ENCODE data around the gene NEAT1. TPM values are rescaled to one million over a fixed set of nuclear protein-coding genes. Genes with fewer than 3 reads are reported as not detected.

The NEAT1 gene
- total RNA-seq, 1 experiment from 2014 or later: 12.8 TPM

DNA sequence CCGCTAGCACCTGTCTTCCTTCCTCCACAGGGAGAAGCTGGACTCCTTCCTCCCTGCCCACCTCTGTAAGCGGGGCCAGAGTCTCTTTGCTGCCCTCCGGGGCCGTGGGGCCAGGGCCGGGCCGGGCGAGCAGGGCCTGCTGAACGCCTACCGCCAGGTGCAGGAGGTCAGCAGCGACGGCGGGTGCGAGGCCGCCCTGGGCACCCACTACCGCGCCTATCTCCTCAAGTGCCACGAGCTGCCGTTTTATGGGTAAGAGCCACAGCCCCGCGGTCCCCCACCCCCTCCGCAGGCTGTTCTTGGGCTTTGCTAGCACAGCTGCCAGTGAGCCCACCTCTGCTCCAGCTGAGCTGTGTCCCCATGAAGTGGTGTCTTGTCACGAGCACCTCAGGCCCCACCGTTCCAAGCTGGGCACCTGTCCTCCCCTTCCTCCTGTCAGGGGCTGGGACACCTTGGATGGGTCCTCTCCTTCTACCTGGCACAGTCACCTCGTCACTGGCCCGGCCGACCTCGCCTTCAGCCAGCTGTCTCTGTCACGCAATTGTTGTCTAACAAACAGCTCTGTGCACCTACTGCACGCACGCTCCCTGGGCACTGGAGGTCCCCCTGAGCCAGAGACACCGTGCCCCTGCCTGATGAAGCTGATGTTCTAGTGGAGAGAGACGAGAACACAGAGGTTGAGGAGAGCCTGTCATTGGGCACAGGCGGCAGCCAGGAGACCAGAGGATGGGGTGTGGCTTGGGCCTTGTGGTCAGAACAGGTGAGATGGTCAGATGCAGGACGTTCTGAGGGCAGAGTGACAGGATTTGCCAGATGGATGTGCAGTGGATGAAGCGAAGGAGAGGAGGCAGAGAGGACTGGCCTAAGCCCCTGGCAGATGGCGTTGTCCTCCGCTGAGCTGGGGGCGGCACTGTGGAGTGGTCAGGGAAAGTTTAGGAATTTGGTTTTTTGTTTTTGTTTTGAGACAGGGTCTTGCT lies 25.5 kb upstream of the NEAT1 start:
- H3K36me3 ChIP-seq: no peaks in the 10 kb centered on the region; the same call in 1 of the 2 replicates
- peaks cover 2% of the 10 kb centered on the region; the same call in 1 of the 2 replicates for H3K4me1 ChIP-seq
- no peaks in the 10 kb centered on the region for H3K27me3 ChIP-seq
- no peak overlapping the region for H3K27ac ChIP-seq
- DNase-seq: peak in 1 of 2 experiments; percentile 22
- no peak overlapping the region for H3K4me3 ChIP-seq
- H3K9me3 ChIP-seq (replicated peaks): no peaks in the 10 kb centered on the region

DNA sequence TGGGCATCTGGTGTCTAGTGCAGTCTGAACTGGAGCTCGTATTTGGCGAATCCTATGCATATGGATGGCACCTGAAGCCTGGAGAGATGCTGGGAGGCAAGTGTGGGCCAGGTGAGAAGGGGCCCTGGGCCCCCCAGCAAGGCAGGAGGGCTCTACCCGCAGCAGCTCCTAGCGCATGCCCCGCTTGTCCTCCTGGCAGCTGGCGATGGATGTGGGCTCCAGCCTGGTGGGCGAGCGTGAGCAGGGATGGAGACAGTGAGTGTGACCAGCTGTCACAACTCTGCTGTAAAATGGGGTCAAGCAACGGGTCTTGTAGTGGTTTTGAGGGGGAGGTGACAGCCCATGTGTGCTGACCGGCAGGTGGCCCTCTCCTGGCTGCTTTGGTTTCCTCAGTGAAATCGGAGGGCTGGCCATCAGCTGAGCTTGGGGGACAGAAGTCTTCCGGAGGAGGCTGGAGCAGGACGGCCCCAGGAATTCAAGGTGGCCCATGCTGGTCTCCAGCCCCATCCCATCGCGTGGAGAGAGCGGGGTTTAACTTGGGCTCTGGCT lies 24.2 kb upstream of the NEAT1 start:
- Histone ChIP-seq H3K9me3 (replicated peaks) (no peaks in the 10 kb centered on the region), H3K36me3 (peaks cover 2% of the 10 kb centered on the region; the same call in 1 of the 2 replicates), H3K4me1 (peaks cover 2% of the 10 kb centered on the region; the same call in 1 of the 2 replicates), H3K27ac (no peak overlapping the region), H3K4me3 (no peak overlapping the region), H3K27me3 (no peaks in the 10 kb centered on the region)
- no peak for DNase-seq

DNA sequence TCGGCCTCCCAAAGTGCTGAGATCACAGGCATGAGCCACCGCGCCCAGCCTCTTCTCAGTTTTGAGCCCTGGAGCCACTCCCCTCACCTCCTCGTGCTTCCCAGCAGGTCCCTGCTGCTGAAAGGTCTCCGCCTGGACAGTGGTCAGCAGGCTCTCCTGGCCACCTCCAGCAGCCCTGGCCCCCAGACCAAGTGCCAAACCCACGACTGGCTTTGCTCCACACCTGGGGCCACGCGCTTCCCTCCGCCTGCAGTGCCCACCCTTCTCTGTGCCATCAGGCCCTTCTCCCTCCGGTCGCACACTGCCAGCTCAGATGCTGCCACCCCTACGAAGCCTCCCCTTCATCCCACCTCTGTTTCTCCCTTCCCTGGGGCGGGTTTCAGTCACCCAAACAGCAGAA lies 23.3 kb upstream of the NEAT1 start:
- Histone ChIP-seq H3K27ac (no peak overlapping the region), H3K9me3 (replicated peaks) (no peaks in the 10 kb centered on the region), H3K4me1 (peaks cover 2% of the 10 kb centered on the region; the same call in 1 of the 2 replicates), H3K27me3 (no peaks in the 10 kb centered on the region), H3K4me3 (no peak overlapping the region), H3K36me3 (peaks cover 2% of the 10 kb centered on the region; the same call in 1 of the 2 replicates)
- no peak for DNase-seq

DNA sequence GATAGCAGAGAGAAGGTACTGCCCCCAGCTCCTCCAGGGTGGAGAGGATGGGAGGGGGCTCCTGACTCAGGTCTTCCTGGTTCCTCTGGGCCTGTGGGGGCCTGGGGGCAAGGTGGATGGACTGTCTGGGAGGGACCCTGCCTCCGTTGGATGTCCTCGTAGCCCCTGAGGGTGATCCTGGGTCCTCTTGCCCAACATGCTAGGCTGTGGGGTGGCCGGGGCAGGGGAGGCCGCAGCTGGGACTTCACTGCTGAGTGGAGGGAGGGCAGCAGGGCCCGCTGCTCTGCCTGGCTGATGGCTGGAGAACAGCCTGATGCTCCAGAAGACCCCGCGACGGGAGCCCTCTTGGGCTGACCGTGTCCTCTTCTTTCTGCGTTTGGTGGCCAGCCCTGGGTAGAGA lies 22.8 kb upstream of the NEAT1 start:
- peaks cover 2% of the 10 kb centered on the region; the same call in 1 of the 2 replicates for H3K4me1 ChIP-seq
- no peak for DNase-seq
- no peak overlapping the region for H3K27ac ChIP-seq
- peaks cover 3% of the 10 kb centered on the region for H3K36me3 ChIP-seq
- no peak overlapping the region for H3K4me3 ChIP-seq
- no peaks in the 10 kb centered on the region for H3K9me3 ChIP-seq (replicated peaks)
- H3K27me3 ChIP-seq: no peaks in the 10 kb centered on the region

DNA sequence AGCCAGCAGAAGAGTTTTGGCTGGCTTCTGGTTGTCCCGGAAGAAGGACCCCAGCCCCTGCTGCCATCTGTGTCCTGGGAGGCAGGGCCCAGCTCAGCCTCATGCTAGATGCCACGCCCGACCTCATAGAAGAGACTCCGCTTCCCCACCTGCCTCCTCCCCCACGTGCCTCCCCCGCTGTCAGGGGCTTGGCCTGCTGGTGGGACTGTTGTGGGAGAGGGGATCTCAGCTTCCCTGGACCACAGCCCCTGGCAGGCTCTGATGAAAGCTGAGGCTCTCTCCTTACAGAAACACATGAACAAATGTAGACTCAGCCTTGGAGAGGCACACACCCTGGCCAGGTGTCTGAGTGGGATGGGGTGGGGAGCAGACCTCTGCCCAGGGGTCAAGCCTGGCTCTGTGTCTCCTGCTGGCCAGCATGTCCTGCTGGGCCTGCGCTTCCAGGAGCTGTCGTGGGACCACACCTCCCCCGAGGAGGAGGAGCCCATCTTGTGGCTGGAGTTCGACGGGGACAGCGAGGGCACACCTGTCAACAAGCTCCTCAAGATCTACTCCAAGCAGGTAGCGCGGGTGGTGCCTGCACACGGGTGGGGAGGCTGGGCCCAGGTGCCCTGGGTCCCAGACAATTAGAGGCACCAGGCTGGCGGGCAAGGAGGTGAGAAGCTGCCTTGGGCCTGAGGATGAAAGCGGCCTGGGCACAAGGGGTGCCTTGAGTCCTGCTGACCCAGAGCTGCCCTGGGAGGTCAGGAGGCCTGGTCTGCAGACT lies 22.1 kb upstream of the NEAT1 start:
- no peak for DNase-seq

DNA sequence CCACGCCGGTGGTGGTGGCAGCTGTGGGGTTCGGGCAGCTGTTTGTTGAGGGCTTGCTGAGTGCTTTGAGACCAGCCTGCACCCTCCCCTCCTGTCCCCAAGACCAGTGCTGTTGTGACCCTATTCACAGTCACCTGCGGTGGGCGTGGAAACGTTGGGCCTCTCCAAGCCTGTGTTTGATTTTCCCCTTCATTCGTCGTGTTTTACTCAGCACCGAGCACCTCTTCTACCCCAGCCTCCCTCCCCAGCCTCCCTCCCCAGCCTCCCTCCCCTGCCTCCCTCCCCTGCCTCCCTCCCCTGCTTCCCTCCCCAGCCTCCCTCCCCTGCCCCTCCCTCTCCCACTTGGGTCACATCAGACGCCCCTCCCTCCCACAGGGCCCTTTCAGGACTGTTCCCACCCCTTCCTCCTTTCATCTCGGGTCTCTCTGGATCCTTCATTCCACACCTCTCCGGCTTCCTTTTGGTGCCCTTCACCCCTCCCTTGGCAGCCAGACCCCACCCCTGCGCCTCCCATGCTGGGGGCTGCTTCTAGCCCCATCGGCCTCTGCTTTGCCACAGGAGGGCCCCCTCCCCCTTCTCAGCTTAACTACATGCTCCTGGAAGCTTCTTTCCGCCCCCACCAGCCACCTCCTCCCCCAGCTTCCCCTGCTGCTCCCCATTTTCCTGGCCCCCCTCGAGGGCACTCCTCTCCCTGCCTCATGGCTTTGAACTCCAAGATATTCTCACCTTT lies 21.4 kb upstream of the NEAT1 start:
- Histone ChIP-seq H3K9me3 (replicated peaks) (no peaks in the 10 kb centered on the region), H3K36me3 (peaks cover 13% of the 10 kb centered on the region), H3K27me3 (no peaks in the 10 kb centered on the region), H3K27ac (no peak overlapping the region), H3K4me3 (no peak overlapping the region), H3K4me1 (peaks cover 2% of the 10 kb centered on the region; the same call in 1 of the 2 replicates)
- no peak for DNase-seq

More for the DNA sequence above, 22.1 kb upstream of the NEAT1 start:
- H3K27me3 ChIP-seq: no peaks in the 10 kb centered on the region
- H3K9me3 ChIP-seq (replicated peaks): no peaks in the 10 kb centered on the region
- no peak overlapping the region for H3K4me3 ChIP-seq
- H3K4me1 ChIP-seq: peaks cover 2% of the 10 kb centered on the region; the same call in 1 of the 2 replicates
- H3K36me3 ChIP-seq: peaks cover 9% of the 10 kb centered on the region
- H3K27ac ChIP-seq: no peak overlapping the region

DNA sequence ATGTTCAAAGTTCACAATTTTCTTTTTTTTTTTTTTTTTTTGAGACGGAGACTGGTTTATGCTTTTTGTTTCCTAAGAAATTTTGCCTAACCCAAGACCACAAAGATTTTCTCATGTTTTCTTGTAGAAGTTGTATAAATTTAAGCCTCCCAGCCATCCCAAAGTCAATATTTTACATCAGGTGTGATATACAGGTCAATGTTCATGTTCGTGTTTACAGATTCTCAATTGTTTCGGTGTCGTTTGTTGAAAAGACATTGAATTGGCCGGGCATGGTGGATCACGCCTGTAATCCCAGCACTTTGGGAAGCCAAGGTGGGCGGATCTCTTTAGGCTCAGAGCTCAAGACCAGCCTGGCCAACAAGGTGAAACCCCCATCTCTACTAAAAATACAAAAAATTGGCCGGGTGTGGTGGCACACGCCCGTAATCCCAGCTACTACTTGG lies 20.8 kb upstream of the NEAT1 start:
- Histone ChIP-seq H3K4me1 (peaks cover 2% of the 10 kb centered on the region; the same call in 1 of the 2 replicates), H3K27ac (no peak overlapping the region), H3K36me3 (peaks cover 19% of the 10 kb centered on the region), H3K4me3 (no peak overlapping the region), H3K27me3 (no peaks in the 10 kb centered on the region), H3K9me3 (replicated peaks) (no peaks in the 10 kb centered on the region)
- no peak for DNase-seq

DNA sequence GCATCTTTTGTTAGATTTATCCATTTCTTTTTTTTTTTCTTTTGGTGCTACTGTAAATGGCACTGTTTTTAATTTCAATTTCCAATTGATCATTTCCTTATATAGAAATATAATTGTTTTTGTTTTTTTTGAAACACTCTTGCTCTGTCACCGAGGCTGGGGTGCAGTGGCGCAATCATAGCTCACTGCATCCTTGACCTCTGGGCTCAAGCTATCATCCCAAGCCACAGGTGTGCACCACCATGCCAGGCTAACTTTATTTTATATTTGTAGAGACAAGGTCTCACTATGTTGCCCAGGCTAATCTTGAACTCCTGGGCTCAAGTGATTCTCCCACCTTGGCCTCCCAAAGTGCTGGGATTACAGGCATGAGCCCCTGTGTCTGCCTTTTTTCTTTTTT lies 19.8 kb upstream of the NEAT1 start:
- peaks cover 25% of the 10 kb centered on the region for H3K36me3 ChIP-seq
- H3K27ac ChIP-seq: no peak overlapping the region
- H3K4me3 ChIP-seq: no peak overlapping the region
- H3K27me3 ChIP-seq: no peaks in the 10 kb centered on the region
- no peaks in the 10 kb centered on the region for H3K9me3 ChIP-seq (replicated peaks)
- peaks cover 2% of the 10 kb centered on the region; the same call in 1 of the 2 replicates for H3K4me1 ChIP-seq
- no peak for DNase-seq

DNA sequence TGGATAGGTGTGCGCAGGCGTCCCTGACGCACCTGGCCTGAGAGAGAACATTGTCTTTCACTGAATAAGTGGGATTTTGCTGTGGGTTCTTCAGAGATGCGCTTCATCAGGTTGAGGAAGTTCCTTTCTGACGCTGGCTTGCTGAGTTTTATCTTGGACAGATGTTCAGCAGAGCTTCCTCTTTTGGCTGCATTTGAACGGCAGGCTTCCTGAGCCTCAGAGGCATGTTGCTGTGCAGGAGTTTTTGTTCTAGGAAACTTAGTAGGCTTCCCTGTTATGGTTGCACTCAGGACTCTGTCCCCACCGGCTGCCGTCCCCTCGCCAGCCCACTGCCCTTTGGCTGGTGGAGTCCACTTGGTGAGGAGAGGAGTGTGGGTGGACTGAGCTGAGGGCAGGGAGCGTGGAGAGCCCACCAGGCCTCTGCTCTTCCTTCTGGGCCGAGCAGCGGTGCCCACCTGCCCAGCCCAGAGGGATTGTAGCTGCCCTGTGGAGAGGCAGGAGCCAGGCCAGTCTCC lies 18.9 kb upstream of the NEAT1 start:
- Histone ChIP-seq H3K27me3 (no peaks in the 10 kb centered on the region), H3K4me1 (no peaks in the 10 kb centered on the region), H3K36me3 (peaks cover 25% of the 10 kb centered on the region), H3K9me3 (replicated peaks) (no peaks in the 10 kb centered on the region), H3K27ac (no peak overlapping the region), H3K4me3 (no peak overlapping the region)
- no peak for DNase-seq

DNA sequence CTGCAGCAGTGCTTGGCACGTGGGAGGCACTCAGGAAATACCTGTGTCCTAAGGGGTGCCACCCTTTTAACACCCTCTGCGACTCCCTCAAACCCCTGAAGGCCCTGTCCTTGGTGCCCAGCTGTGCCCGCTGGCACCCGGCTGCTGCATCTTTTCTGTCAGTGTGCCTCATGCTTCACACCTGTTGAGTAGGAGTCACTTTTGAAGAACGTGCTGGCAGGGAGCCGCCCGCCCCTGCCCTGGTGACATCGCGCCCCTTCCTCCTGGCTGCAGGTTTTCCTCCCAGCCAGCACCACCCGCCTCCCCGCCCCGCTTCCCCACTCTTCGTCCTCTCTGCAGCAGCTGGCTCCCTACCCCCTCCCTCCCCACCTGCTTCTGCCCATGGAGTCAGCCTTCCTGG lies 18.4 kb upstream of the NEAT1 start:
- no peak overlapping the region for H3K27ac ChIP-seq
- H3K36me3 ChIP-seq: peaks cover 25% of the 10 kb centered on the region
- no peak for DNase-seq

DNA sequence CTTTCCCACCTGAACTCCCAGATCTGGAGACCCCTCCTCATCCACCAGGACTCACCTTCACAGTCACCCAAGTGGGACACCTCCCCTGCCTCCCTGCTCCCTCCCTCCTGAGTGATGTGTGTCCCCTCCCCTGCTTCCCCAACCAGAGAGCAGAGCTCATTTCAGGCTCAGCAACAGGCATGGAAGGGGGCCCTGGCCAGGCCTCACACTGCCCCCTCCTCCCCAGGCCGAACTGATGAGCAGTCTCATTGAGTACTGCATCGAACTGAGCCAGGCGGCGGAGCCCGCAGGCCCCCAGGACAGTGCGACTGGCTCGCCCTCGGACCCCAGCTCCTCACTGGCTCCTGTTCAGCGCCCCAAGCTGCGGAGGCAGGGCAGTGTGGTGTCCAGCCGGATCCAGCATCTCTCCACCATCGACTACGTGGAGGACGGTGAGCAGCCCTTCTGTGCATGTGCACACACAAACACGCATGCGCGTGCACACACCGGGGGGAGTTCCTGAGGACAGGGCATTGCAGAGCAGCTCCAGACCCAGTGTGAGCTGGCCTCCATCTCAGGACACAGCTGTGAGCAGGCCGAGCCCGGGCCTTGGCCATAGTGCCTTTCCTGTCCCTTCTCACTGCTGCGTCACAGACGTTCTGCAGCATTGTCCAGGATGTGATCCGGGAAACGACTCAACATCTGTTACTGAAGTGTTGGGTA lies 17.8 kb upstream of the NEAT1 start:
- Histone ChIP-seq H3K27me3 (no peaks in the 10 kb centered on the region), H3K4me1 (no peaks in the 10 kb centered on the region), H3K9me3 (replicated peaks) (no peaks in the 10 kb centered on the region), H3K27ac (no peak overlapping the region), H3K4me3 (no peak overlapping the region), H3K36me3 (peaks cover 25% of the 10 kb centered on the region)
- no peak for DNase-seq

More for the DNA sequence above, 18.4 kb upstream of the NEAT1 start:
- Histone ChIP-seq H3K27me3 (no peaks in the 10 kb centered on the region), H3K4me3 (no peak overlapping the region), H3K4me1 (no peaks in the 10 kb centered on the region), H3K9me3 (replicated peaks) (no peaks in the 10 kb centered on the region)

DNA sequence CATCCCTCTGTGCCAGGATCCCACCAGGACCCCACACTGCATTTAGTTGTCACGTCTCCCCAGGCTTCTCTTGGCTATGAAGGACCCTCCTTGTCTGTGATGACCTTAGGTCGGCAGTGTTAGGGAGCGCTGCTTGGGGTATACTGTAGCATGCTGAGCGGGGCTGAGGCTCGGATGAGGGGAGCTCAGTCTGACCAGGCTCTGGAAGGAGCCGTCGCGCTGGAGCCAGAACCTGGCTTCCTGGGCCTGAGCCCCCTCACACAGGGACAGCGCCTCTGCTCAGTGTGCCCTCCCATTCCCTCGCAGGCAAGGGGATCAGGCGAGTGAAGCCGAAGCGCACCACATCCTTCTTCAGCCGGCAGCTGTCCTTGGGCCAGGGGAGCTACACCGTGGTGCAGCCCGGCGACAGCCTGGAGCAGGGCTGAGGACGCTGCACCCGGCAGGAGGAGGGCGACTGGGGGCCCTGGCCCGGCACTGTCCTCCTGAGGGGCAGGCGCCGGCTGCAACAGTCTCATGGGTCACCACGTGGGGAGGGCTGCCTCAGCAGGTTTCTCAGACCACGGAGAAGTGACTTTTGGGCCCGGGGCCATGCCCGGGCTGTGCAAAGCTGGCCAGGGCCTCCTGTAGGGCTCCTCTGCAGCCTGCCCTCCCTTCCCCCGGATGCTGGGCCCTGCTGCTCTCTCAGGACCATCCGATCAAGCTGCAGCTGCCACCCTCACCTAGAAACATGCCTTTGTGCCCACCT lies 11.5 kb upstream of the NEAT1 start:
- H3K4me3 ChIP-seq: no peak overlapping the region
- H3K9me3 ChIP-seq (replicated peaks): no peaks in the 10 kb centered on the region
- no peak for DNase-seq
- peaks cover 15% of the 10 kb centered on the region for H3K4me1 ChIP-seq
- H3K27me3 ChIP-seq: no peaks in the 10 kb centered on the region
- H3K36me3 ChIP-seq: peaks cover 12% of the 10 kb centered on the region
- H3K27ac ChIP-seq: no peak overlapping the region

DNA sequence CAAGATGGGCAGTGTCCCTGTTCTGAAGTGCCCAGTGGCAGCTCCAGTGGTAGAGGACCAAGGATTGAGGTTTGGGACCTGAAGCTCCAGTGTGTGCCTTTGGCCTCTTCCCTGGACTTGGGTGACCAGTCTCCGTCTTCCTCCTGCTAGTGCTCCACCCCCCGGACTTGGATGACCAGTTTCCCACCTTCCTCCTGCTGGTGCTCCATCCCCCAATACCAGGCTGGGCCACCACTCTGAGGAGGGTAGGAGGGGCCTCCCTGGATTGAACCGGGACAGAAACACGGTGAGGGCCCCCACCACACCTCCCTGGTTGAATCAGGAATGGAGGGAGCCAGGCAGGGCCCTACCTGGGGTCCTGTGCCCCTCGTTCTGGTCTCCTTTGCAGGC lies 10.9 kb upstream of the NEAT1 start:
- no peak overlapping the region for H3K27ac ChIP-seq
- DNase-seq: no peak

More for the DNA sequence above, 10.9 kb upstream of the NEAT1 start:
- Histone ChIP-seq H3K4me1 (peaks cover 20% of the 10 kb centered on the region), H3K4me3 (no peak overlapping the region), H3K27me3 (no peaks in the 10 kb centered on the region), H3K9me3 (replicated peaks) (no peaks in the 10 kb centered on the region), H3K36me3 (peaks cover 8% of the 10 kb centered on the region)

Measured in SJCRH30 (cell line).